Activated naive CD8-positive, alpha-beta T cell (primary cell): Measurements from ENCODE around the gene CPB2.

ENCODE experiments used
- H3K27ac Mint-ChIP-seq: one replicate; pipeline ENCODE4 v1.8.0; 2021; ENCODE audit warnings: mixed read lengths
- H3K27me3 Mint-ChIP-seq: one replicate; pipeline ENCODE4 v1.8.0; 2021; ENCODE audit warnings: mixed read lengths
- H3K36me3 Mint-ChIP-seq: one replicate; pipeline ENCODE4 v1.8.0; 2021; ENCODE audit warnings: mixed read lengths
- H3K4me1 Mint-ChIP-seq: one replicate; pipeline ENCODE4 v1.8.0; 2021; ENCODE audit warnings: low read depth, mixed read lengths
- H3K4me3 Mint-ChIP-seq: one replicate; pipeline ENCODE4 v1.8.0; 2021; ENCODE audit warnings: mild to moderate bottlenecking, mixed read lengths
- H3K9me3 Mint-ChIP-seq: one replicate; pipeline ENCODE4 v1.8.0; 2021; ENCODE audit warnings: low read depth, mixed read lengths

The CPB2 gene

DNA sequence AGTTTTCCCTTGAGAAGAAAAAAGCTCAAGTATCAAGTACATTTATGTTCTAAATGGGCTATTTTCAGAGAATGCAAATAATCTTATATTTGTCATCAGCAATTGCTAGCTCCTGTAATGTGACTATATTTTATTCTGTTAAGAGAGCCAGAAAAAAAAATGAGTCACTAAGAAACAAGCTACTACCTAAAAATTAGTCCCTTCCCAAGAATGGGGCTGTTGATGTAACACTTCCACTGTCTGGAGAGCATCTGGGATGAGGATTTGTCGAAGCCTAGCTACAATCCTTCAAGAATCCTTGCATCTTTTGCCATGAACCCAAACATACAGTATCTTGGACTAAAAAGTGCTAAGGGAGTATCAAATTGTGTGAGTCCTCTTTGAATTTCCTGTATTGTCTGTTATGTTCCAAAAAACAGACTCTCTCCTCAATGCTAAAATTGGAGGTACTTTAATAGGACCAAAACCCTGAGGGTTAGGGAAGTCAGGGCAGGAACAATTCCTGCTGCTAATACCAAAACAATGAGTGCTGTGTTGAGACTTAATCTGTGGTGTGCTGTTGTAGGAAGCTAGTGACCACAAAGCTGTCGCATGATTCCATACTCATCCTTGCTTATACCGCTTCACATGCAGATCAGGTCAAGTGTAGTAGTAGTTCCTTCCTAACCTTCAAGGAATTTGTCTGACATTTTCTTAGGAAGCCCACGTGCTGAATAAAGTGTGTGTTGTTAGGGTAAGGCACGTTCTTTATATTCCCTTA is 47.4 kb downstream of the CPB2 start:
- peaks cover 6% of the 10 kb centered on the region for H3K36me3 Mint-ChIP-seq
- no peak overlapping the region for H3K4me3 Mint-ChIP-seq
- peaks cover 11% of the 10 kb centered on the region for H3K27me3 Mint-ChIP-seq
- H3K27ac Mint-ChIP-seq, result no peak overlapping the region
- peaks cover 12% of the 10 kb centered on the region for H3K4me1 Mint-ChIP-seq
- H3K9me3 Mint-ChIP-seq, result no peaks in the 10 kb centered on the region

DNA sequence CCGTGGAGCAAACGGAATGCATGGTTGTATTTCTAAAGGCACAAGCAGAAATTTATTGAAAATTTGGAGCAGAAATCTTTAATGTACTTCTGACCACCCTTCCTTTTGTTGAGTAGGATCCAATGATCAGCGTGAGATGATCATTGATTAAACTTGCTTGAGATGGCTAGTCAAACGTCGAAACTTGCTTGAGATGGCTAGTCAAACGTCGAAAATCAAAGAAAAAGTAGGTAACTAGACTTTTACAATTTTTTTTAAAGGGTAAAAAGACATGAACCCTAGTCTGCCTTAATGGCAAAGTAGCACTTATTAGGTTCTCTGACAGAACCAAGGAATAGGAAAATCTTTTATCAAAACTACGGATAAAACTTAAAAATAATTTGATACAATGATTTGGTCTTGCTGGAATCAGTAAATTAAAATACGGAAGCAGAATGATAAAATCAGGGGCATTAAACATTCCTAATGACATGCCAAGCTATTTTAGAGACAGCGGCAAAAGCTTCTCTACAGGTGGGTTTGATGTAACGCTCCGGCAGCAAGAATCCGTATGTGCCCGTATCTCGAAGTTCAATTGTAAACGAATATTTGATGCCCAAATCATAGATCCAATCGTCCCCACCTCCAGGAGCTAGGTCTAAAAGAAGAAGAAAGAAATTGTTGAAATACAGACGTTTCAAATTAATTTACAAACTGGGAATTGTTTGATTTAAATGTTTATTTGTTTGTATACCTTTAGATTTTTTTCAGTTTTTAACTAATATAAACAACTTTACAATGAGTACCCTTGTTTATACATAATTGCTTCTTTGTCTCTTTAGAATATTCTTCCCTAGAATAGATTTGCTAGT is 51.4 kb downstream of the CPB2 start:
- Mint-ChIP-seq H3K27ac (peak overlapping the region; percentile 94), H3K4me1 (peaks cover 35% of the 10 kb centered on the region), H3K9me3 (no peaks in the 10 kb centered on the region), H3K27me3 (peaks cover 11% of the 10 kb centered on the region), H3K36me3 (peaks cover 8% of the 10 kb centered on the region), H3K4me3 (peak overlapping the region; percentile 92)

- H3K9me3 Mint-ChIP-seq, result no peaks in the 10 kb centered on the region
- peak within 1 kb of the TSS; percentile 92 for H3K4me3 Mint-ChIP-seq
- peak within 1 kb of the TSS; percentile 94 for H3K27ac Mint-ChIP-seq
- H3K4me1 Mint-ChIP-seq, result peaks cover 40% of the 10 kb centered on the region
- H3K36me3 Mint-ChIP-seq, result peaks cover 8% of the 10 kb centered on the region
- peaks cover 11% of the 10 kb centered on the region for H3K27me3 Mint-ChIP-seq
Measured at GRCh38 chr13:46052319-46053161, 52.3 kb downstream of the CPB2 start, which contains the start of gene ZC3H13. Gene ZC3H13, minus strand, starts transcription at chr13:46052746. Its CDS starts 7,239 bp downstream, at chr13:46045507.

GRCh38 chr13:46051968-46052318 is 52.9 kb downstream of the CPB2 start:
- Mint-ChIP-seq H3K9me3 (no peaks in the 10 kb centered on the region), H3K27ac (peak overlapping the region; percentile 94), H3K27me3 (peaks cover 11% of the 10 kb centered on the region), H3K4me3 (peak overlapping the region; percentile 92), H3K4me1 (peaks cover 43% of the 10 kb centered on the region), H3K36me3 (peaks cover 8% of the 10 kb centered on the region)

DNA sequence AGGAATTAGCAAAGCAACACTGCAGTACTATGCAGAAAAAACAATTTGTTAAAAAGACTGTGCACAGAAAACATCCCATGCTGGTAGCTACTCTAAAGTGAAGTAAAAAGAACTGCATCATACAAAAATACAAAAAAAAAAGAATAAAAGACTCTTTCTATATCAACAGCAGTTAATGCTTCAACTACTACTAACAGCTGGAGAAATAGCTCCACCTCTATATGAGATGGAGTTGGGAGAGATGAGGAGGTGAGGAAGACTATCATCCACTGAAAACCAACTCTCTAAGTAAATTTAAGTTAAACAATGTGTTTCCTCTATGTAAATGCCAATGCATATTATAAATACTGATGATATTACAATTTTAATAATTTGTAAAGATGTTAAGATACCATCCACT is 54.1 kb downstream of the CPB2 start:
- no peak overlapping the region for H3K27ac Mint-ChIP-seq
- H3K36me3 Mint-ChIP-seq, result peaks cover 2% of the 10 kb centered on the region
- H3K4me3 Mint-ChIP-seq, result peak overlapping the region; percentile 92
- peaks cover 4% of the 10 kb centered on the region for H3K27me3 Mint-ChIP-seq
- peaks cover 48% of the 10 kb centered on the region for H3K4me1 Mint-ChIP-seq
- H3K9me3 Mint-ChIP-seq, result no peaks in the 10 kb centered on the region

DNA sequence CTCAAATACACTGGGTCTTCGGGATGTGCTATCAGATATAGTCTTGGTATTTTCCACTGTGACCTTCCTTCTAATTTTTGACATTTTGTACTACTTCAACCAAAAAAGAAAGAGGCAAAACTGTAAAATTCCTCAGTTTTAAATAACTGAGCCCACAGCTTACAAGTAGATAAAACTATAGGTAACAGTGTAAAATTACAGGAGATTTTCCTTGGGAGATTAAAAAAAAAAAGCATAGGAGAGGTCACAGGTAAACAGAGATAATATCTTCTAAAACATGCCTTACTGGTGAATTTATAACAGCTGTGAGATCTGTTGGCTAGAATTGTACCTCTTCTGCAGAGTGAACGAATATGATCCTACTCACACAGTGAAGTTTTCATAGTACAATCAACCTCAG is 59.4 kb downstream of the CPB2 start:
- Mint-ChIP-seq H3K27ac (no peak overlapping the region), H3K36me3 (peaks cover 7% of the 10 kb centered on the region), H3K9me3 (no peaks in the 10 kb centered on the region), H3K4me3 (no peak overlapping the region), H3K4me1 (peaks cover 38% of the 10 kb centered on the region), H3K27me3 (no peaks in the 10 kb centered on the region)

DNA sequence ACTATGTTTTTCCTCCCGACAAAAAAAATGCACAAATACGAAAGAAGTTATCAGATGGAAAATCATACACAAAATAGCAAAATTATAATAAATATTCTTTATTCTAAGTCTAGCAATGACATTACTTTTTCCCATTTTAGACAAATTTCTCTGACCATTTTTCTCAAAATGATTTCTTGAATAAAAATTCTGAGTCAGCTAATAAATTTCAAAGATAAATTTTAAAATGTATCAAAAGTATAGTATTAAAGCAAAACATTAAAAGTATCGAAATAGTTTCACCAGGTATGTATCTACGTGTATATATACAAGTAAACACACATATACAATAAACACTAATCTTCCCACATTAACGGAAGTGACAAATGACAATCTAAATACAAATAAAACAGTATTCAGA is 61.2 kb downstream of the CPB2 start:
- peaks cover 11% of the 10 kb centered on the region for H3K36me3 Mint-ChIP-seq
- H3K9me3 Mint-ChIP-seq, result no peaks in the 10 kb centered on the region
- no peak overlapping the region for H3K4me3 Mint-ChIP-seq
- H3K4me1 Mint-ChIP-seq, result peaks cover 26% of the 10 kb centered on the region
- no peaks in the 10 kb centered on the region for H3K27me3 Mint-ChIP-seq
- H3K27ac Mint-ChIP-seq, result no peak overlapping the region

- Mint-ChIP-seq H3K9me3 (no peaks in the 10 kb centered on the region), H3K27me3 (no peaks in the 10 kb centered on the region), H3K27ac (no peak overlapping the region), H3K4me3 (no peak overlapping the region), H3K4me1 (peaks cover 12% of the 10 kb centered on the region), H3K36me3 (peaks cover 10% of the 10 kb centered on the region)
Measured at GRCh38 chr13:46041419-46041839, 63.4 kb downstream of the CPB2 start.

- H3K27ac Mint-ChIP-seq, result no peak overlapping the region
- no peaks in the 10 kb centered on the region for H3K27me3 Mint-ChIP-seq
Measured at GRCh38 chr13:46040763-46041162, 64.1 kb downstream of the CPB2 start.

DNA sequence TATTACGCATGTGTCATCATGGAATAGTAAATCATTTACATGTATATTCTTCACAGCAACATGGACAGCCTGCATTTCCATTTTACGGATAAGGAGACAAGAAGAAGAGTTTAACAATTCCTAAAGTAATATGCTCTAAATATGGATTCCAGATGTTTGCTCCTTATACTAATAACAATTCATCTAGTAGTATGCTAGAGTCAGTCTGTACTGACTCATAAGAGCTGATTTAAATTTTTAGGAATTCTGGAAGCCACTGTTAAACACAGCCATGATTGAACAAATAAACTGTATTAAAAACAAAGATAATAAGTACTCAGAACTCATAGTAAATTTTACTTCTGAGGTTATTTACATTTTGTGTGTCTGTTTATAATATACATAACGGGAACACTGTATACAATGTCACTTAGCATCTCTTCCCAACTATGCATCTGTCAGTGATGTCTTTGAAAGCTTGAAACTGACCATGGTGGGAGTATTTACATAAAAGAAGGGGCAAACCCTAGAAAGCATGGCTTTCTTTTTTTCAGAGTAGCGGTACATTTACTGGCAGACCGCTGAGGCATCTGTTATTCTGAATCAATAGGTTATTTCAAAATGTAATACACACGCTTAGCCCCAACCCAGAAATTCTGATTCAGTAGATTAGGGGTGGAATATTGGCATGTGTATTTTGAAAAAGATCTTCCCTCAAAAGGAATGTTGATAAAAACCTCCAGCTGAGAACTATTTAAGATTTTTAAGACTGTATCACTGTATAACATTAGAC is 65.2 kb downstream of the CPB2 start:
- H3K36me3 Mint-ChIP-seq, result peaks cover 17% of the 10 kb centered on the region

More at GRCh38 chr13:46040763-46041162, 64.1 kb downstream of the CPB2 start:
- Mint-ChIP-seq H3K4me3 (no peak overlapping the region), H3K4me1 (peaks cover 12% of the 10 kb centered on the region), H3K36me3 (peaks cover 13% of the 10 kb centered on the region), H3K9me3 (no peaks in the 10 kb centered on the region)

DNA sequence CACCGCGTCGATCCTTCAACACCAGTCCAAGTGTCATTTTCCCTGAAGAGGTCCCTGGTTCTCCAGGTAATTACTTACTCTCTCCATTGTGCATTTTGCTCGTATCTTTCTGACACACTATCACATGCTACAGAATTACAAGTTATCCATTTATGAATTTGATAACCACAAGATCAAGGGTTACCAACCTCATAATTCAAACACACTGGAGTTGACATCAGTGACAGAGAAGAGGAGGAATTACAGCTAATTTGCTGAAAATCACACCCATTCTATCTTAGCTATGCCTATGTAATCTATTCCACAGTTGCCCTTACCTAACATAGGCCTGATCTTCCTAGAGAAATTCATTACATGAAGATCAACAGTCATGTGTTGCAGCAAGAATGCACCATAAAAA is 66.5 kb downstream of the CPB2 start:
- Mint-ChIP-seq H3K36me3 (peaks cover 29% of the 10 kb centered on the region), H3K4me1 (peaks cover 13% of the 10 kb centered on the region), H3K4me3 (no peak overlapping the region), H3K9me3 (peaks cover 3% of the 10 kb centered on the region), H3K27ac (no peak overlapping the region), H3K27me3 (no peaks in the 10 kb centered on the region)

More for the DNA sequence above, 65.2 kb downstream of the CPB2 start:
- no peaks in the 10 kb centered on the region for H3K9me3 Mint-ChIP-seq
- peaks cover 6% of the 10 kb centered on the region for H3K4me1 Mint-ChIP-seq
- no peaks in the 10 kb centered on the region for H3K27me3 Mint-ChIP-seq
- no peak overlapping the region for H3K4me3 Mint-ChIP-seq
- H3K27ac Mint-ChIP-seq, result no peak overlapping the region

DNA sequence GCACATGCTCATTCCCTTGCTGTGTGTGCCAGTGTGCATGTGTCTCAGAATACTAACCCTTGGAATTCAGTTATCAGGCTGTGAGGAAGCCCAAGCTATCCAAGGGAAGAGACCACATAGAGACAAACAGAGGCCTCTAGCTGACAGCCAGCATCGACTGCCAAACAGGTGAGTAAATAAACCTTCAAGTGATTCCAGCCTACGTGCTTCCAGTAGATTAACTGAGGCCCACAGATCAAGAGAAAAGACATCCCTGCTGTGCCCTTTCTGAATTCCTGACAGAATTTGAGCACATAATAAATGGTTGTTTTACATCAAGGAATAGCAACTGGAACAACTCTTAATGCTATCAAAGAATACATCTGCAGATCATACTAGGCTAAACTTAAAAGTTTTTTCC is 69.8 kb downstream of the CPB2 start:
- Mint-ChIP-seq H3K9me3 (peaks cover 13% of the 10 kb centered on the region), H3K4me1 (peaks cover 20% of the 10 kb centered on the region), H3K27ac (no peak overlapping the region), H3K4me3 (no peak overlapping the region), H3K36me3 (peaks cover 43% of the 10 kb centered on the region), H3K27me3 (no peaks in the 10 kb centered on the region)

DNA sequence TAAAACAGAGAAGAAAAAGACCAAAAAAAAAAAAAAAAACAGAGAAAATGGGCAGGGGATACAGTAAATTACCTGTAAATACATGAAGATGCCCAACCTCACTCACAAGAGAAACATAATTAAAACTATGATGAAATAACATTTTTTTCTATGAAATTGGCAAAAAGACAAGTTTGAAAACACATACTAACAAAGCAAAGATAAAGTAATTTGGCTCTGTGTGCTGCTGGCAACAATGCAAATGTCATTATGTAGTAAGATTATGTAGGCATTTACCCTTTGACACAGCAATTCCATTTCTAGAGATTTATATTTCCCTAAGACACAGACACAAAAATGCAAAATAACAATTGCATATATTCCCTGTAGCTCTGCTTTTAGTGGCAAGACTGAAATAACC is 72.5 kb downstream of the CPB2 start:
- H3K9me3 Mint-ChIP-seq, result peaks cover 13% of the 10 kb centered on the region
- no peak overlapping the region for H3K4me3 Mint-ChIP-seq
- peaks cover 44% of the 10 kb centered on the region for H3K36me3 Mint-ChIP-seq
- H3K27ac Mint-ChIP-seq, result no peak overlapping the region
- peaks cover 36% of the 10 kb centered on the region for H3K4me1 Mint-ChIP-seq
- no peaks in the 10 kb centered on the region for H3K27me3 Mint-ChIP-seq
